Activated naive CD4-positive, alpha-beta T cell (primary cell): ENCODE measurements around the gene PRR29.
"Not testable (repeated sequence)": the region's sequence is repeated elsewhere in the genome, so short reads cannot be mapped to it uniquely, and the experiment has no call there.

Source experiments
- DNase-seq, 4 experiments: peaks; one replicate each; lab custom pipeline; 2025; lab: John Stamatoyannopoulos, UW

The PRR29 gene

DNA sequence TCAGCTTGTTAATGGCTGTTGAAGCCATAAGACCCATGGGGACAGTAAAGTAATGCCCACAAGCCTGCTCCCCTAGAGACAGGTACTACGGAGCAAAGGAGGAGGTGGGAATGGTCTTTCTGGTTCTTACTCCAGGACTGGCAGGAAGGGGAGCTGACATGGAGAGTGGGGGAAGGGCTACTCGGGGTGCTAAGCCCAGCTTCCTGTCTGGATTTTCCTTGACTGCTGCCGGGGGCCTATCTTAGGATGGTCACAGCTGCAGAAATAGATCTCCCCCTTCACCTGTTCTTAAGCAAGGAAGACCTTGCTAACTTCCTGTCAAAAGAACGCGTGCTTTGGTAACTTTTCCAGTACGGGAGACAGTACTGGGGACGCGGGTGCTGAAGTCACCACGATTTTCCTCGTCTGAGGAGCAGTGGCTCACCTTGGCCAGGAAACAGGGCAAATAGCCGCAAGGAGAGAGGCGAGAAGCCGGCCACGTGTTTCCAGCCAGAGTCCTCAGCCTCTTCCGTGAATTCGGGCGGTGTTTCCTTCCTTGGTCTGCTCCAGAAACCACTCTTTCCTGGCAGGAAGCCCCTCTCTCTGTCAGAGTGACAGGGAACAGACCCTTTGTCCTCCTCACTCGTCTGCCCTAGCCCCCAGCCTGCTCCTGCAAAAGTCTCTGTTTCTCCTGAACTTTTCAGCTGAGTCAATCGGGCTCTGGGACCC, 656 bp upstream of the PRR29 start:
- DNase-seq: no peak

DNA sequence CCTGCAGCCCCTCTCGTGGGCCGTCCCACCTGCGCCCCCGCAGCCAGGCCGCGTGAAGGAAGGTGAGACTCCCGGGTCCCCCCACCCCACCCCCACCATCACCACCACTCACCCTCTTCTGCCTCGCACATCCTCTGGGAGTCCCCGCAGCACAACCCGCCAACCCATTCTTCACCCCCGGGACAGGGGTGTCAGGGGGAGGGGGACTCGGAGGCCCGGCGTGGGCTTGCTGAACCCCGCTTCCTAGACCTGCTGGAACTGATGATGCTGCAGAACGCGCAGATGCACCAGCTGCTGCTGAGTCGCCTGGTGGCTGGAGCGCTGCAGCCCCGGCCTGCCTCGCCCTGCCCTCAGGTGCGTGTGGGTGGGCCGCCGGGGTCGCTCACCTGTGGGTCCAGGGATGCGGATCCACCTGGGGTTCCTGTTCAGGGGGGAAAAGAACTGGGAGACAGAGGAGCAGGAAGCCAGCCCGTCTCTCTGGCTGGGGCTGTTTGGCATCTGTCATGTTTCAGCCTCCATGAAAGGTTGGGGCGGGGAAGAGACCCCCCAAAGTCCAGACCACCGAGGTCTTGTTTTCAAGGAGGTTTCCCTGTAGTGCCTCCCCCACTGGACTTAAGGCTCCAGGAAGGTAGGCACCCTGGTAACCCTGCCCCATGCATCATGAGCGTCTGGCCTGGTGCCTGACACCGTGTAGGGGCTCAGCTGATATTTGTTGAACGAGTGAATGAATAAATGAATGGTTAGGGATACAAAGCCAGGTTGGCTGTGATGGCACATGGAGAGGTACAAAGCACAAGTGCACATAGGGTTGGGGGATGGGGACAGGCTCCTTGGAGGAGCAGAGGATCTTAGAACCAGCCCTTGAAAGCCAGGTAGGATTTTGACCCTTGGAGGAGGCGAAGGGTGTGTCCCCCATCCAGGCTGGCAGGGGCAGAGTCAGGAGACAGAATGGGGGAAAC, 849 bp downstream of the PRR29 start:
- DNase-seq: no peak

DNA sequence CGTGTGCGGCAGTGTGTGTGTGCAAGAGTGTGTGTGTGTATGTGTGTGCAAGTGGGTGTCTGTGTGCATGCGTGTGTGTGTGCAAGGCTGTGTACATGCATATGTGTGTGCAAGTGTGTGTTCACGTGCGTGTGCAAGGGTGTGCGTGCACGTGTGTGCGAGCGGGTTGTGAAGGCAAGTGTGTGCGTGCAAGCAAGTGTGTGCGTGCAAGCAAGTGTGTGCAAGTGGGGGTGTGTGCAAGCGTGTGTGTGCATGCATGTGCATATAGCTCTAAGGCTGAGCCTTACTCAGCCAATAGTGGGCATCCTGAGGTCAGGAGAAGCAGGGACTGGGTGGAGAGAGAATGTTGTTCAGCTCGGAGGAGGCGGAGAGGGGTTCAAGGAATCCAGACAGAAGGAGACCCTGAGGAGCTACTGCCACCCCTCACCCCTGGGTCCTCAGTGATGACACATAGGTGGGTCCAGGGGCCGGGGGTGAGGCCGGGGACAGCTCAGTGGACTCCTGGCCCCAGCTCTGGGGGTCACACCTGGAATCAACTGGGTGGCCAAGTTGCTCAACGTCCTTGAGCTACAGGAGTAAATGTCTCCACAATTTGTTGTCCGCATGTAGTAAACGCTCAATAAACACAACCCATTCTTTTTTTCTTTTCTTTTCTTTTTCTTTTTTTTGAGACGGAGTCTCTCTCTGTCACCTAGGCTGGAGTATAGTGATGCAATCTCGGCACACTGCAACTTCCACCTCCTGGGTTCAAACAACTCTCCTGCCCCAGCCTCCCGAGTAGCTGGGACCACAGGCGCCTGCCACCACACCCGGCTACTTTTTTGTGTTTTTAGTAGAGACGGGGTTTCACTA, 1.8 kb downstream of the PRR29 start:
- DNase-seq: no peak

DNA sequence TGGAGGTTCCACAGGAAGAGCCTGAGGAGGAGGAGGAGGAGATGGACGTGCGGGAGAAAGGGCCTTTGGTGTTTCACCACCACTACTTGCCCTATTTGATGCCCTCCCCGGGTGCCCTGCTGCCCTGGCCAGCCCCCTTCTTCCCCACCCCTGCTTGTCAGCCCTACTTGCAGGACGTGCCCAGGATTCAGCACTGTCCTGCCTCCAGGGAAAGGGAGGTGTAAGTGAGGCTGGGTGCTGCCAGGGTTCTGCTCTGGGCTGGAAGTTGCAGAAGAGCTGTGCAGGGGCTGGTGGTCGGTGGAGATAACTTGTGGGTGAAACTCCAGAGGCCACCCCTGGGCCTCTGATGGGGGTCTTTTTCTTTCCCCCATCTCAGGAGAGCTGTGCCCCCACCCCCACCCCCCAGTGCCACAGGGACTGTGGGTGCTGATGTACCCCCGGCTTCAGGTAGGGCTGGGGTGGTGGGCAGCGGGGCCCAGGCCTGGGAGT, 3.0 kb downstream of the PRR29 start:
- DNase-seq: no peak

DNA sequence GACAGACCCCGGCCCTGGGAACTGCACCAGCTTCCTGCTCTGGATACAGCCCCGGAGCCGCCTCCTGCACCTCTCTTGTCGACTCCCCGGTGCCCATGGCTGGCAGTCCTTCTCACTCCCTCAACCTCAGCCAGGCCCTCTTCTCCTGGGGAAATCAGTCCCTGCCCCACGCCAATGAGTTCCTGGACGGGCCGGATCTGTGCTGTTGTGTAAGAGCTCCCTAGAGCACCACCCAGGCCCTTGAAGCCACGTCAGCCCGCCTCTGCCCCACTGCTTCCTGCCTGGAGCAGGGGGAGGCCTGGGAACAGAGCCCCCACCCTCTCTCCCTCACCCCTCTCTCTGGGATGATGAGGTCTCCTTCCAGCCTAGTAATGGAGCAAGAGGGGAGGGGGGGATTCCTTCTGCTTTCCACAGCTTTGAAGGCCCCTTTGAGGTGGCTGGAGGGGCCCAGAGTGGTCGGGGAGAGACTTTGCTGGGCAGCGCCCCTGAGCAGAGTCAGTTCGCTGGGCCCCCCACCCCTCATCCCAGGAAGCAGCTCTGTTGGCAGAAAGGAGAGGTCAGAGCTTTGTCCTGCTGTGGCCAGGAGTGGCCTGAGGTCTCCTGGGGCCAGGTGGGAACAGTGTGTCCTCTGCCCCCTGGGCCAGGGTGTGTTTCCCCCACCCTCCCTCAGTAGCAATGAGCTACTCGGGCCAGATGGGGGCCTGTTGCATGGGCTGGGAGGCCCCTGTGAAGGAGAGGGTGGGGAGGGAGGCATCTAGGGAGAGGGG, 3.8 kb downstream of the PRR29 start:
- DNase-seq: no peak

DNA sequence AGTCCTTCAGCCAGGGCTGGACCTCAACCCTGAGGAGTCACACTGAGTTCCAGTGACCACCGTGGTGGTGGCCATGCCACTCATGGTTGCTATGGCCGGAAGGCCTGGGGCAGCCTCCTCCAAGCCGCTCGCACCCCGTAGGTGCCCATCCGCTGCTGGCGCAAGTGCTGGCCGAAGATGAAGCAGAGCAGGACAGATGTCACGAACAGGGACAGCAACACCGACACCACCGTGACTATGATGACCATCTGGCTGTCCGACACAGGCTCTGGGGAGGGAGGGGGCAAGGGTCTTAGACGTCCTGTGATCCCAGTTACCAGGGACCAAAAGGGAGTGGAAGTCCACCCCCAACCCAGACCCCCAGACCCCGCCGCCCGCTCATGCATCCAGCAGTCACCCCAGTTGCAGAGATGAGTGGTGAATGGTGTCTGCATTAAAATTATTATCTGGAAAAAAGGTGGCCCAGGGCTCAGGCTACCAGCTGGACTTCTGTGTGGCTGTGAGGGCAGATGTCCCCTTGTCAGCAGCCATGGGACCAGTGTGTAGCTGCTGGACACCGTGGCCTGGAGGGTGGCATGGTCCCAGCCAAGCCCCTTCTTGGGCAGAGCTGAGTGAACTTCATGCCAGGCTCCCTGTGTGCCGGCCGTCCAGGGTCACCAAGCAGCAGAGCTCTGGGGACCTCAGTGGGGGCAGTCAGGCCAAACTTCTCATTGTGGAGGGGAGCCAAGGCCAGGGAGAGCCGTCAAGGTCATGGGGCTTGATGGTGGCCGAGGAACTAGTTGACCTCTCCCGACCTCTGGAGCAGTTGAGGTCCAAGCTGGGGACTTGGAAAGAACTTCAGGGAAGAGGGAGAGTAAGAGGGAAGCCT, 4.7 kb downstream of the PRR29 start:
- no peak for DNase-seq

DNA sequence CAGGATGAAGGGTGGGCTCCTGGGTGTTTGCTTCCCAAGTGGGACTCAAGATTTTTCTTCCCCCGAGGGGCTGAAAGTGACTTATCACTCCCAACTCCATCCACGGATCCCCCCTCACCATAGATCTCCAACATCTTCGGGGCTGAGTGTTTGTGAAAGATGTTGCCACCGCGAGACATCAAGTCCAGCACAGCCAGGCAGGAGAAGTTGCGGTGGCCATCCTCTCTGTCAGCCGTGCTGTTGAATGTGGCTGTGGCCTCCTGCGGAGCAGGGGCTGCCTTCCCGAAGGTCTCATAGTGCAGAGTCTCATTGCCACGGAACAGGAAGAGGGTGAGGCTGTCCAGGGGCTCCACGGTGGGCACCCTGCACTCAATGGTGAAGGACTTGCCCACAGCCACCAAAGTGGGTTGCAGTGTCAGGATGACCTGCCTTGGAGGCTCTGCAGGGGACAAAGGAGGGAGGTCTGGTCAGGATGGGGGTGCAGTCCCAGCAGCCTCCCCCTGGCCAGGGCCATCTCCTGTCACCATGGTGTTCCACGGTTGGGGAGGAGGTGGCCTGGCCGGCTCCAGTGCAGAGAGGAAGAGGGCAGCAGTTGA, 5.5 kb downstream of the PRR29 start:
- DNase-seq: no peak

DNA sequence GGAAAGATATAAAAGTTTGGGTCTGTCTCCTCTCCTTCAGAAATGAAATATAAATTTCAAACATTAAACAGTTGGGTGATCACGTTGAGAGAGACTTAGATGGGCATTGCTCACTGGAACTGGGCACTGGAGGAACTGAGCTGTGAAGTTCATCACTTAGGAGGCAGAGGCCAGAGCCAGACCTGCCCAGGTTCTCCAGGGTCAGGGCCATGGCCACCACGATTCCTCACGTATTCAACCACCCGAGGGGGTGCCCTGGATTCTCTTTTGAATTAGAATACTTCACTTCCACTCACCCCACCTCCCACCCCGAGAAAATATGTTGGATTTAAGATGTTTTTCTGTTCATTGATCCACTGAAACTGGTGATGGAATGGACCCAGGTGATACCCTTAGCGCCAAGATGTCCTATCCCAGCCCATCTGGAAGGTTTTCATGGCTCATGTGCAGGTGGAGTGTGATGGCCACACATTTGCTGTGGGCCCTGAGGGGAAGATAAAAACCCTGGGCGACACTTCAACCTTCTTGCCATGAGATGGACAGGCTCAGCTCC, 6.1 kb downstream of the PRR29 start:
- DNase-seq: no peak

DNA sequence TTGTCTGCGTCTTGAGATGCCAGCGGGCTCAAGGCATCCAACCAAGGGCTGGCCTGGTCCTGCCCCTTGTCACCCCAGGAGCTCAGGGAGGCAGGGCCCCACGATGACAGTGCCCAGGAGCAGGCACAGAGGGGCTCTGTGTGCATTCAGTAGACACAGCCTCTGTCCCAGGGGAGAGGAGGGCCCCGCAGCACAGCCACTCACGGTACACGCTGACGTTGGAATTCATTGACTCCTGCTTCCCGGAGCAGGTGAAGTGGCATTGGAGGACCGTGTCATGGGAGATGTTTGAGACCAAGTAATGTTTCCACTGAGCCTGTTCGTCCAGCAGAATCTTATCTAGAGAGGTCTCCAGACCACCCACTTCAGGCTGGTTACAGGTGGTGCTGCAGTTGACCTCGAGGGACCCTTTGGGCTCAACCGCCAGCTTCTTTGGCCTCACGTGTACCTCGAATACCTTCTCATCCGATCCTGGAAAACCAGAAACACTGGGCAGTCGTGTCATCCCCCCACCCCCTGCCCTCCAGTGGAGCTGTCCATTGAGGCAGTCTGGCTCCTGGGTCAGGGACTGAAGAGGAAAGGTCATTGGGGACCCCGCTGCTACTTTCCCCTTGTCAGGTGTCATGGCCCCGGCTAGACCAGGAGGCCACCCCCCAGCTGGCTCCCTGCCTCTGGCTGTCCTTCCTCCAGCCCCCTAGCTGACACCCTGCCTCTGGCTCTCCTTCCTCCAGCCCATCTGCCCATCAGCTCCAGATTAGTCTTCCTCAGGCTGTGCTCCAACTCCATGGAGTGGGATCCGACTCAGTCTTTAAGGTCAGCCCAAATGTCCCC, 7.0 kb downstream of the PRR29 start:
- no peak for DNase-seq

DNA sequence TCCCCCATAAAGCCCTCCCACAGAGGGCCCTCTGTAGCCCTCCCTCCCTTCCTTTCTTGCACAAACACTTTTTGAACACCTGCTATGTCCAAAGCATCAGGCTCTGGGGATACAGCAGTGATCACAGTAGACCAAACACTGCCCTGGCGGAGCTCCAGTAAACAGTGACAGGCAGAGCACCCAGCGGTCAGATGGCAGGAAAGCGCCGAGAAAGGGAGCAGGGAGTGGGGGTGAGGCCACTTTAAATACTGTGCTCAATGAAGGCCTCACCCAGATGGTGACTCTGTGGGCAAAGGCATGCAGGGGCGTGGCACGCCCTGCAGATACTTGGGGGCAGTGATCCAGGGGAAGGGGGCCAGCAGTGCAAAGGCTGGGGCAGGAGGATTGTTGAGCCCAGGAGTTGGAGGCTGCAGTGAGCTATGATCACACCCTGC, 7.6 kb downstream of the PRR29 start:
- DNase-seq: no peak

DNA sequence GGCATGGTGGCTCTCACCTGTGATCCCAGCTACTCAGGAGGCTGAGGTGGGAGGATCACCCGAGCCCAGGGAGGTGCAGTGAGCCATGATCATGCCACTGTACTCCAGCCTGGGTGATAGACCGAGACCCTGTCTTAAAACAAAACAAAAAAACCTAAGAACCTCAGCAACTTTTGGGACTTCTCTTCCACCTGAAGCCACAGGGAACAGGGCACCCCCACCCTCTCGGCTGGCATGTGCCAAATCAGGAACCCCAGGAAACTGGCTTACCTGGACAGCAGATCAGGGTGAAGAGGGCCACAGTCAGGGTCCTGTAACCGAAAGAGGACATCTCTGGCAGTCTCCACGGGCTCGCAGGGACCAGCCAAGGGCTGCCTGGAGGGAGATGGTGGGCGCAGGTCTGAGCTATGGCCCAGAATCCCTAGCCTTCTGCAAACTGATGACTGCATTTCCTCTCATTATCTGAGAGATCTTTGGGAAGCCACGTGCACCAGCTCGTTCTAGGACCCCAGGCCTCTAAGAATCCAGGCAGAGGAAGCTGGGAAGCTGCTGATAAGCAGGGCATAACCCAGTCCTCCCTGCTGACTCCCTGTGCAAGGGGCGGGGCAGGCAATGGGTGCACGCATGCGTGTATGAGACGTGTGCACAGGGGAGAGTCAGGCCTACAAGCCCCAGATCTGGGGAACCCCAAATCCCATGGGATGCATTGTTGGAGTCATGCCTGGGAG, 8.4 kb downstream of the PRR29 start:
- no peak for DNase-seq

DNA sequence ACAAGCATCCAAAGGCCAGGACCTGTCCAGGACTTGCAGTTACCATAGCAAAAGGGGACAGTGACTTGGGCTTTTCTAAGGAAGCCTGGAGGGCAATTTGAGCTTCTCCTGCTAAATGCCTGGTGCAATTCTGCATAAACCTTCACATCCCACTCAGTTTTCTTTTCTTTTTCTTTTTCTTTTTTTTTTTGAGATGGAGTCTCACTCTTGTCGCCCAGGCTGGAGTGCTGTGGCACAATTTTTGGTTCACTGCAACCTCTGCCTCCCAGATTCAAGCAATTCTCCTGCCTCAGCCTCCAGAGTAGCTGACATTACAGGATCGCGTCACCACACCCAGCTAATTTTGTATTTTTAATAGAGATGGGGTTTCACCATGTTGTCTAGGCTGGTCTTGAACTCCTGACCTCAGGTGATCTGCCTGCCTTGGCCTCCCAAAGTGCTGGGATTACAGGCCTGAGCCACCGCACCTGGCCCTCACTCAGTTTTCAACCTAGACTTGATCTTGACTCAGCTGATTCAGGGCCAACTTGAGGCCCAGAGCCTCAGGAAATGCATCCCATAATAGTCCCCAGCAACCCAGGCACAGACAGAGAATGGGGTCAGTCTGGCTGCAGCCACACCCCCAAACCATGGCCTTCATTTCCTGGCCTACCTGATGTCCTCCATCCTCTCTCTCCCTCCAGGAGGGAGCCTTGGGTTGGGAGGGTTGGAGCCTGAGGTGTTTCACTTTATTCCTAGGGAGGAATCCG, 9.1 kb downstream of the PRR29 start:
- not testable (repeated sequence) for DNase-seq

DNA sequence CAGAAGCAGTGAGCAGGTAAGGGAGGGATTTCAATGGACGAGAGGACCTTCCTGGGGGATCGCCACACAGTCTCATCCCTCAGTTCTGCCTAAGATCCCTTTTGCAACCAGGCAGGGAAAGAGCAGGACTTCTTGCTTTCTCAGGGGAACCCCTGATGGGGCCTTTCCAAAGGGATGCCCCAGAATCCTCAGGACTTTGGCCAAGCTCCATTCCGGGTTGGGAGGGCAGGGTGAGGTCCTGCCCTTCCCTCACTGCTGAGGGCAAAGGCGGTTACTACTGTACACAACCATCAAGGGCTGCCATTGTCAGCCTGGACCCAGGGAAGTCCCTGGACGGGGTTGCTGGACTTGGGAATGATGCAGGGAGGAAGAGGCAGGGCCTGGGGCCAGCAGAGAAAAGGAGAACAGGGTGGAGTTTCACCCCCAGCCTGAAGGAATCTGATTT, 9.7 kb downstream of the PRR29 start:
- no peak for DNase-seq

DNA sequence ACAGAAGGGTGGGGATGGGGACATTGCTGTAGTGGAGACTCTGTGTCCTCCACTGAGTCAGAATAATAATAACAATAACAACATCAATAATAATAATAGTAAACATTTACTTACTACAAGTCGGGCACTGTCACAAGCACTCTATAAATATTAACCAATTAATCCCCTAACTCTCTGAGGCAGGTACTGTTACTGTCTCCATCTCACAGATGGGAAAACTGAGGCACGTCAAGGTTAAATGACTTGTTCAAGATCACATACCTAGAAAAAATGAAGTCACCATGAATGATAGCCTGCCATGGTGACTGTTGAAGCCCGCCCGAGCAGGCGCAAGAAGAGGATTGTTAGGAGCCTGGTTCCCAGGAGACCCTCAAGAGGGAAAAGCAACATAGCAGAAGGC, 10.2 kb downstream of the PRR29 start:
- no peak for DNase-seq

DNA sequence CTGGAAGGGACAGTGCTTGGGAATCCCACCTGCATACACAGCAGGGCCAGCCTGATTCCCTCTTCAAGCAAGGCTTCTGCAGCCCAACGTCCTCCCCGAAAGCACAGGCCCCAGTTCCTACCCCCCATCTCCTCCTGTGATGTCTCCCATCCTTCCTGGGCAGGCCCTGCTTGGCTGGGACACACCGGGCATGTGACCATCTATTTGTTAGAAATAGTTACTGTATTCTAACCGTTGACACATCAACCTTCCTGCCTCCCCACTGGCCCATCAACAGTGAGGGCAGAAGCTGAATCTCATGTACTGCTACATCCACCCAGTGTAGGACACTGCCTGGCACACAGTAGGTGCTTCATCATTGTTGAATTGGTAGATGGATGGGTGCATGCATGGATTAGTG, 10.7 kb downstream of the PRR29 start:
- no peak for DNase-seq

DNA sequence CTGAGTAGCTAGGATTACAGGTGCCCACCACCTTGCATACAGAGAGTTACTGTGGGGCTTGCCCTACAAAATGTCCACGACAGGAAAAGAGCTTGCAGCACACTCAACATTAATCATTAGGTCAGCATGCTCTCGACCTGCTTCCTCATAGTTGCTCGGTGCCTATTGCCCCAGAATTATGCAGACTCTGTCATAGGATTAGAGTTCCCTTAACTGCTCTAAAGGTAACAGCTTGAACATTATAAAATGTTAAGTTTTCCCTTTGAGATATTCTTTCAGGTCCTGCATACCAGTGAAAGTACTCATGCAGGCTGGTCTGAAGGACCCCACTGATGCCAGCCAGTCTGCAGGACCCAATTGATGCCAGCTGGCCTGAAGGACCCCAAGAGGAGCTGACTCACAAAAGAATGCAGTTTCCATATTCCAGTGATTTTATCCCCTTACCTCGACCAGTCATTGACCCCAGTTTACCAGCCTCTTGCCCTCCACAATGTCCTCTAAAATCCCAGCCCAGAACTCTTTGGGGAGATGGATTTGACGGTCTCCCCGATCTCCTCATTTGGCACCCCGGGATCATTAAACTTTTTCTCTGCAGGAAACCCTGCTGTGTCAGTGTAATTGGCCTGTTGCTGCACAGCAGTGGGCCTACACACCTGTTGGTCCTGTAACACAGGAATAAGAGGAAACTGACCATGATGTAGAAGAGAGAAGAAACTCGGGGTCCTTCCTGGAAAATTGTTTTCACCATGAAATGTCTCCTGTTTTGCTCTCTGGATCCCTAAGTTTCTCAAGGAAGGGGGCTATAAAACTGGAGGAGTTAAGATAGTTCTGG, 11.6 kb downstream of the PRR29 start:
- DNase-seq: no peak
